NCI-H524 (cell line): ENCODE measurements around the gene SLC12A2.

Source experiments
- DNase-seq, 2 experiments: peaks; one replicate each; lab custom pipeline; 2025; lab: John Stamatoyannopoulos, UW

The SLC12A2 gene

DNA sequence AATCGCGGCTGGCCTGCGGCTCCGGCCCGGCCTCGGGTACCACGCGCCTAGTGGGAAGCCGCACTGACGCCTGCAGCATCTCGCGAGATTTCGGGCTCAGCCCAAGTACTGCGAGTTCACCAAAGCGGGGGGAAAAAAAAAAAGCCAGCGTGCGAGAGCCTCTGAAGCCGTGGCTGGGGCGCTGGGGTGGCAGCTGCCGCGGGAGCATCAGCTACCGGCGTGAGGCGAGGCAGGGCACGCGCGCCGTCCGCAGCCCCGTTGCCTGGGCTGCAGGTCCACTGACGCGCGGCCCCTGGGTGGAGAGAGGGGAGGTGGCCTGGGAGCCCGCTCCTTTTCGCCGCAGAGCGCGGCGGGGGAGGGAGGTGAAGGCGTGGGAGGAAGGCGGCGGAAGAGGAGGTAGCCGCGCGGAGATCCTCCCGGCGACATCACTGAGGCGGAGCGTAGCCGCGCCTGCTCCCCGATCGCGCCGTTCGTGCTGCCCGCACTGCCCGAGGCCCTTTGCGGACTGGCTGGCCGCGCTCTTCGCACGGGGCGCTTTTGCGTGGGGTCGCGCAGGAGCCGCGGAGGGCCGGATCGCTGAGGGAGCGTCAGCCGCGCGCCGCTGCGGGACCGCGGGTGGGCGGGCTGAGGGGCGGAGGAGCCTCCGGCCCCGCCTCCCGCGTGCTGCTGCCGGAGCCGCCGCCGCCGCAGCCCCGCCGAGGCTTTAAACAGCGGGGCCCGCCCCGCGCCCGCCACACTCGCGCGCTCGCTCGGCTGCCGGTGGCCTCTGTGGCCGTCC lies at the start of gene SLC12A2:
Gene SLC12A2 (plus strand): TSS at position 734 of the 778 bp plus-strand sequence. CDS start 189 bp downstream, outside the sequence.
- DNase-seq, result peak; percentile 83 to 93

GRCh38 chr5:128035689-128036088 lies 47.9 kb upstream of the SLC12A2 start:
- peak; percentile 85 to 93 for DNase-seq

GRCh38 chr5:128036950-128037349 lies 46.6 kb upstream of the SLC12A2 start:
- no peak for DNase-seq

DNA sequence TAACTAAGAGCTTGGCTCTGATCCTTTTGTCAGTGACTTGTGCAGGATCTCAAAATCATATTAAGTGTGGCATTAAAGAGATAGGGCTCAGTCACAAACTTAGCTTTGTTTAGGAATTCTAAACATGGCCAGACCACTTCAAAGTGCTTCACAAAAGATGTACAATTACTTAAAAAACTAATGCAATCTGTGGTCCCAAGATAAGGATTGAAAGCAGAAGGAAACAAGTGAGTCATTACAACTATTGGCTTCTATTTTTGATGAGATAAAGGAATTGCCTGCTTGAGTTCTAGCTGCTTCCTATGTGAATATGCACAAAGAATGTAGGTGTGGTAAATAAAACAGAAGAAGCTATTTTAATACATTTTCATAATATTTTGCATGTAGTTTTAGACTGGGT lies 44.9 kb upstream of the SLC12A2 start:
- DNase-seq, result no peak

DNA sequence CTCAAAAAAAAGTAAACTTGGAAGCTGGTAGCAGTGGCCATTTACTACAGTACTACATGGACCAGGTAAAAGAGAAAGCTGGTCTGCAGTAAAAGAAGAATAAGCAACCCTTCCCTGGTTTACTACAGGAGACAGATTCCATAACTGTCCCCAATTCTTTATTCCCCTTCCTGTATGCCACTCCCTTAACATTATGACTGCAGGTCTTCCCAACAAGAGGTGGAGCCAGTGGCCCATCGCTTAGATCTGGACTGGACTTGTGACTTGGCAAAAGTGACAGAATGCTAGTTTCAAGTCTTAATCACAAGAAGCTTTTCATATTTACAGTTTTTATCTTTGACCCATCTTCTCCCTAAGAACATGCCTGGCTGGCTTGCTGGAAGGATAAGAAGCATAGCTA lies 42.6 kb upstream of the SLC12A2 start:
- no peak for DNase-seq

GRCh38 chr5:128052780-128053179 lies 30.8 kb upstream of the SLC12A2 start:
- no peak for DNase-seq

- DNase-seq, result no peak
These were observed 30.1 kb upstream of the SLC12A2 start for GRCh38 chr5:128053291-128053954.

DNA sequence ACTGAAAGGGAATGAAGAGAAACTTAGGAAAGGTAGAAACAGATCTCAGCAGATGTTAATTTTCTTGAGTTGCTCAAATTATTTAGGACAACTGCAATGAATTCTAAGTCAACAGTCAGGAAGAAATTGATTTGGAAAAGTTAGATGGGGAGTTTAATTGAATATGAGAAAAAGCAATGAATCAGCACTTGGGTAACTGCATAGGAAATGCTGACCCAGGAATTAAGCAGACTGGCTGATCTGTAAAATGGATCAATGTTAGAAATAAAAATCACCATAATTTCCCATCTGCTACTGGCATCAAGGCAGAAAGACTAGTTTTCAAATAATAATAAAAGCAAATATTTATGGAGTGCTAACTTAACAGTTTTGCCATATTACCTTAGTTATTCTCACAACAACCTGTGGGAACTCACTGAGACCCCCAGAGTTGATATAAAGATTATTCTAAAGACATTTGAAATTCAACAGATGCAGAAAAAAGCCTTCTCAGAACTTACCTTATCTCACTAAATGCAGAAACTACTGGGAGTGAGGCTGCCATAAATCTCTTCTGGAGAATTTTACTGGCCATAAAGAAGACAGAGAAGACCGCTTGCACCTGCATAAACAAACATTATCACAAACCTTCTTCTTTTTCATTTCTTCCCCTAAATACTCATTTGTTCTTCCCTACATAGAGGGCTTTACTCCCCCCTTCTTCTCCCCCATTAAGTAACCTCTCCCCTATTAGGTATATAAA lies 22.8 kb upstream of the SLC12A2 start:
- no peak for DNase-seq

DNA sequence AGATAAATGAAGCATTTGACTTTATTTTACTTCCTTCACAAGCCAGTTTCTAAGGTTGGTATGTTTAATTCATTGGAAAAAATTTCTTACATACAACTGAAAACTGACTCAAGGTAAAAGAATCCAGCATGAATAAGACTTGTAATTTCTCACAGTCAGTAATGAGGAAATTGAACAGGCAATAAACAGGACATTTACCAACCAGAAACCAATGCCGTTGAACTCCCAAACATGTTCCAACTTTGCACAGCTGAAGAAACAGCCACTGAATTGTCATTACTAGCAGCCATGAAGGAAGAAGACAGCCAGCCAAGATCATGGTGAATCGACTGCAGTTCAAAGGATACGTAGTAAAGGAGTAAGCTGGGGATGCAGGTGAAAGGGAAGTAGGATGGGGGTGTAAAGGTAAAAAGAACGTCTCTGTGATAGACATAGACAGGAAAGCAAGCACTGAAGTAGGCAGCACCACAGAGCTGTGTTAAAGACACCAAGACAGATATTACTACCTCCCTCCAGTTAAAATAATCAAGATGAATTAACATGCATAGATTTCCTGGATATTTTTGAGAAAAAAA lies 21.3 kb upstream of the SLC12A2 start:
- DNase-seq, result no peak

- no peak for DNase-seq
These were observed 9.4 kb upstream of the SLC12A2 start for GRCh38 chr5:128074171-128074570.

DNA sequence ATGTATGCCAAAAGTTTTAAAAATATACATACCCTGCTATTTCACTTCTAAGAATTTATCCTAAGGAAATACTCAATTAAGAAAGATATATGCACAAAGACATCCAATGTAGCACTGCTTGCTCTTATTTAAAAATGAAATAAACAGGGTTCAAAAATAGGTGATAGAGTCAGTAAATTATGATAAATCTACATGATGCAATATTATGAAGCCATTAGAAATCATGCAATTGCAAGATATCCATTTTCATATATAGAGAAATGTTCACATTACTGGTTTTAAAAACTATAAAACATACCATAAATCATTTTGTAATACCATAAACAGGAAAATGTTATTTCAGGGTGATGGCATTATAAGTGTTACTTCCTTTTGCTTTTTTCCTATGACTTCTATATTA lies 8.6 kb upstream of the SLC12A2 start:
- DNase-seq, result no peak

DNA sequence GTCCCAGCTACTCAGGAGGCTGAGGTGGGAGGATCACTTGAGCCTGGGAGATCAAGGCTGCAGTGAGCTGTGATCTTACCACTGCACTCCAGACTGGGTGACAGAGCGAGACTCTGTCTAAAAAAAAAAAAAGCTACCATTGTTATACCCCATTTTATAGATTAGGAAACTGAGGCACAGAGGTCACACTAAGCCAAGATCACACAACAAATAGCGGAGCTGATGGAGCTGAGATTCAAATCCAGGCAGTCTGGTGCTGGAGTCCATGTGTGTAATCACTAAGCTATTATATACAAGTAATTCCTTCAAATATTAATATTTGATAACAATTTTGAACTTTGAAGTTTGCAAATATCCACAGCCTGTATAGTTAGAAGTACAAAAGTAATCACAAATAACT lies 6.0 kb upstream of the SLC12A2 start:
- DNase-seq, result no peak

- DNase-seq, result peak in 1 of 2 experiments; percentile 30
These were observed 2.3 kb upstream of the SLC12A2 start for GRCh38 chr5:128081111-128081851.

DNA sequence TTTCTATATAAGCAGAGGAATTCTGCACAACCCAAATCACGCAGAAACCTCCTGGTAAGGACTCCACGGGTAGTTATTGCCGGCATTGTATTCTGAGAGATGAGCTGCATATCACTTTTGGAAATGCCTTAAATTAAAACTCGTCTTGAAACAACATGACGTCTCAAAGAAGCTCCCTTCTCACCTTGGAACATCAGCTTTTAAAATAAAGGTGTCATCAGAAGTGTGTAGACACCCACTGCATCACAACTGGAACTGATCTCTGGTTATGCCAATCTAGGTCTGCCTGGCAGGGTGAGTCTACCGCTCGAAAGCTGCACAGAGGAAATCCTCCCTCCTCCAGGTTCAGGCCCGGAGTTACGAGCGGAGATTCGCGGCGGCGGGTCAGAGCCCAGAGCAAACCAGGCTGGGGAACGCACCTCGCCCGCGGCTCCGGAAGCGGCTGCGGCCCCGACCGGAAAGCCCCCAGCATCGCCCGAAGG lies 974 bp upstream of the SLC12A2 start:
- no peak for DNase-seq

DNA sequence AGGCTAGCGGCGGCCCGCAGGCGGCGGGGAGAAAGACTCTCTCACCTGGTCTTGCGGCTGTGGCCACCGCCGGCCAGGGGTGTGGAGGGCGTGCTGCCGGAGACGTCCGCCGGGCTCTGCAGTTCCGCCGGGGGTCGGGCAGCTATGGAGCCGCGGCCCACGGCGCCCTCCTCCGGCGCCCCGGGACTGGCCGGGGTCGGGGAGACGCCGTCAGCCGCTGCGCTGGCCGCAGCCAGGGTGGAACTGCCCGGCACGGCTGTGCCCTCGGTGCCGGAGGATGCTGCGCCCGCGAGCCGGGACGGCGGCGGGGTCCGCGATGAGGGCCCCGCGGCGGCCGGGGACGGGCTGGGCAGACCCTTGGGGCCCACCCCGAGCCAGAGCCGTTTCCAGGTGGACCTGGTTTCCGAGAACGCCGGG lies 253 bp downstream of the SLC12A2 start:
- peak in 1 of 2 experiments; percentile 59 for DNase-seq

GRCh38 chr5:128084228-128085167 lies 932 bp downstream of the SLC12A2 start:
- DNase-seq, result peak; percentile 87 to 91

DNA sequence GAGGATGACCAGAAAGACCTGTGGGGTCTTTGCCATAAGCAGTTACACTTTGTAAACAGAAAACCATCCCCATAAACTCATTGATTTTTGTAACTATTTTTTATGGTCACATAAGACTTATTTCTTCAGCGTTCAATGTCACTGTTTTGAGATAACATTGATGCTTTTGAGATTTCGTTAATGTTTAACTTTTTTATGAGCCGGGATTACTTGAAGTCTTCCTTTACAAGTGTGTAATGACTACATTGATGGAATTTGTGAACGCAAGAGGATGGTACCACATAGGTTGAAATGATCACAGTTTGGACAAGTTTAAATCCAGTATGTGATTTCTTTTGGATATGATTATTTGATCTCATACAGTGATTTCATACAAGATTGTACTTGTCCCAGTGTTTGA lies 1.8 kb downstream of the SLC12A2 start:
- DNase-seq, result no peak

- DNase-seq, result no peak
These were observed 8.0 kb downstream of the SLC12A2 start for GRCh38 chr5:128091579-128091978.

- no peak for DNase-seq
These were observed 8.6 kb downstream of the SLC12A2 start for GRCh38 chr5:128092144-128092543.

GRCh38 chr5:128093368-128093767 lies 9.8 kb downstream of the SLC12A2 start:
- no peak for DNase-seq
